HepG2 (cell line): Measurements from ENCODE around the gene GLUL. TPM values are rescaled to one million over a fixed set of nuclear protein-coding genes. Genes with fewer than 3 reads are reported as not detected.

Experiments
- ATAC-seq: fragments of 200-7000 bp; cut with Tn5 transposase; 3 replicates; pipeline ENCODE4 v1.9.1; 2020; ENCODE audit warnings: mild to moderate bottlenecking, moderate library complexity
- BruUV-seq: library from RNA; stranded (reverse); fragments of 400-500 nt; replicated peaks from 2 replicates; lab custom pipeline; 2021; lab: Mats Ljungman, UMichigan
- CTCF ChIA-PET: fragments of 300-600 bp; formaldehyde crosslinking; extraction: SDS; loops from one replicate; lab custom pipeline; 2021; ENCODE audit warnings: low total read pairs, inconsistent platforms, low intra/inter-chr PET ratio; lab: Yijun Ruan, JAX
- POLR2A ChIA-PET: fragments of 350-600 bp; sonication (Branson Sonifier 250); formaldehyde crosslinking; loops from one replicate; lab custom pipeline; 2020; ENCODE audit warnings: antibody characterized with exemption, inconsistent platforms; lab: Yijun Ruan, JAX
- DNase-seq: peaks from one replicate; pipeline ENCODE4 v3.0.0-alpha.2; 2015; ENCODE audit warnings: low spot score
- FAIRE-seq: peaks from 3 replicates; lab custom pipeline; 2011; peaks lifted over from hg19 to GRCh38; lab: Jason Lieb, UNC
- H2AFZ ChIP-seq: one replicate; pipeline ENCODE4 v1.6.1; 2011; ENCODE audit warnings: low read length, inconsistent platforms
- H3K27ac ChIP-seq: fragments of 300-600 bp; 3 replicates; pipeline ENCODE4 v1.8.0; 2011; ENCODE audit warnings: mixed run types, mild to moderate bottlenecking, mixed read lengths, low read length, inconsistent platforms; ENCODE audit not compliant: insufficient read depth; ENCODE audit errors: extremely low read length
- H3K27me3 ChIP-seq, 2 experiments: fragments of 200-600 bp in 1 of 2; 2 replicates in 1 of 2; 3 replicates in 1 of 2; pipeline versions ENCODE4 v1.6.0 to v1.8.0; 2011; ENCODE audit warnings: low read length in 2 of 2, mild to moderate bottlenecking in 2 of 2, moderate library complexity in 2 of 2, inconsistent platforms in 1 of 2; ENCODE audit not compliant: insufficient read depth in 2 of 2, control insufficient read depth in 1 of 2
- H3K36me3 ChIP-seq, 2 experiments: fragments of 200-600 bp in 1 of 2; replicated peaks in 1 of 2; 2 replicates in 1 of 2; 3 replicates in 1 of 2; pipeline versions ENCODE4 v1.5.1 to v1.8.0; 2011; ENCODE audit warnings: low read length in 2 of 2, inconsistent platforms in 1 of 2; ENCODE audit not compliant: insufficient read depth in 2 of 2, control insufficient read depth in 1 of 2
- H3K4me1 ChIP-seq: 2 replicates; pipeline ENCODE4 v1.5.1; 2012; ENCODE audit warnings: low read length, inconsistent platforms; ENCODE audit not compliant: insufficient read depth
- H3K4me2 ChIP-seq: 2 replicates; pipeline ENCODE4 v1.6.0; 2011; ENCODE audit warnings: low read depth, low read length, inconsistent platforms
- H3K4me3 ChIP-seq, 3 experiments: fragments of 200-600 bp in 1 of 3; sonication (generic), shearing (Covaris generic) in 1 of 3; replicated peaks in 1 of 3; 2 replicates each; pipeline ENCODE4 v1.5.1; 2011 to 2016; ENCODE audit warnings: low read length in 3 of 3, inconsistent platforms in 2 of 3, low read depth in 2 of 3, mild to moderate bottlenecking in 2 of 3, control low read depth in 1 of 3, mixed read lengths in 1 of 3; ENCODE audit not compliant: insufficient read depth in 1 of 3
- H3K79me2 ChIP-seq: one replicate; pipeline ENCODE4 v1.6.1; 2011; ENCODE audit warnings: low read length, inconsistent platforms; ENCODE audit not compliant: insufficient read depth
- H3K9ac ChIP-seq: 2 replicates; pipeline ENCODE4 v1.6.0; 2011; ENCODE audit warnings: mild to moderate bottlenecking, low read depth, low read length, inconsistent platforms; ENCODE audit not compliant: insufficient read depth
- H3K9me3 ChIP-seq: 2 replicates; pipeline ENCODE4 v1.5.1; 2012; ENCODE audit warnings: mild to moderate bottlenecking, low read length
- H4K20me1 ChIP-seq: 2 replicates; pipeline ENCODE4 v1.6.0; 2011; ENCODE audit warnings: inconsistent platforms, mild to moderate bottlenecking, low read length, moderate library complexity; ENCODE audit not compliant: insufficient read depth
- CREB1 ChIP-seq, 2 experiments: fragments of 450-650 bp in 1 of 2; IDR thresholded peaks; 2 replicates each; pipeline ENCODE4 v1.6.1; 2016 to 2017; ENCODE audit warnings: control low read depth in 1 of 2, mild to moderate bottlenecking in 1 of 2, missing compliant biosample characterization in 1 of 2, missing genetic modification characterization in 1 of 2
- DNMT3B ChIP-seq: conservative IDR thresholded peaks from 2 replicates; pipeline ENCODE4 v1.6.1; 2016; ENCODE audit warnings: missing biosample characterization, control low read depth
- GPN1 ChIP-seq: sonication (generic); formaldehyde crosslinking; IDR thresholded peaks from 2 replicates; pipeline ENCODE4 v1.5.1; 2020; ENCODE audit warnings: missing genetic modification reagents, borderline replicate concordance
- GTF3A ChIP-seq: sonication (generic); formaldehyde crosslinking; conservative IDR thresholded peaks from 2 replicates; pipeline ENCODE4 v1.4.0; 2020; ENCODE audit warnings: mild to moderate bottlenecking, missing genetic modification reagents
- MEIS2 ChIP-seq: sonication (generic); formaldehyde crosslinking; IDR thresholded peaks from 2 replicates; pipeline ENCODE4 v1.9.0; 2021; ENCODE audit warnings: mild to moderate bottlenecking, missing genetic modification reagents
- RFXAP ChIP-seq: sonication (generic); formaldehyde crosslinking; IDR thresholded peaks from 2 replicates; pipeline ENCODE4 v1.4.0; 2020; ENCODE audit warnings: missing genetic modification reagents, borderline replicate concordance
- SOX13 ChIP-seq, 3 experiments: fragments of 450-650 bp in 1 of 3; sonication (generic) in 1 of 3; formaldehyde crosslinking in 1 of 3; IDR thresholded peaks in 2 of 3; conservative IDR thresholded peaks in 1 of 3; 2 replicates each; pipeline versions ENCODE4 v1.5.0 to v1.6.1; 2016 to 2020; ENCODE audit warnings: antibody characterized with exemption in 1 of 3, mild to moderate bottlenecking in 1 of 3, missing compliant biosample characterization in 1 of 3, missing genetic modification reagents in 1 of 3, moderate library complexity in 1 of 3
- TOPORS ChIP-seq: sonication (generic); formaldehyde crosslinking; IDR thresholded peaks from 2 replicates; pipeline ENCODE4 v1.8.0; 2023; ENCODE audit warnings: mild to moderate bottlenecking, missing genetic modification reagents
- ZBTB1 ChIP-seq: sonication (generic); formaldehyde crosslinking; IDR thresholded peaks from 2 replicates; pipeline ENCODE4 v1.4.0; 2020; ENCODE audit warnings: missing genetic modification reagents, borderline replicate concordance
- ZNF496 ChIP-seq: sonication (generic); formaldehyde crosslinking; IDR thresholded peaks from 2 replicates; pipeline ENCODE4 v1.8.1; 2023; ENCODE audit warnings: mild to moderate bottlenecking, moderate library complexity, missing genetic modification reagents; ENCODE audit not compliant: insufficient replicate concordance
- ZNF724P ChIP-seq: sonication (generic); formaldehyde crosslinking; IDR thresholded peaks from 2 replicates; pipeline ENCODE4 v1.8.0; 2022; ENCODE audit warnings: missing genetic modification reagents, borderline replicate concordance
- ZNF83 ChIP-seq: sonication (generic); formaldehyde crosslinking; IDR thresholded peaks from 2 replicates; pipeline ENCODE4 v1.4.0; 2020; ENCODE audit warnings: missing genetic modification reagents, mild to moderate bottlenecking, borderline replicate concordance
- WGBS: methylation state at CpG from one replicate; pipeline ENCODE4 v1.1.6; 2017; ENCODE audit warnings: low lambda C conversion rate; 5-methylcytosine and 5-hydroxymethylcytosine counted together
- in situ Hi-C: cut with HindIII; loops from 2 replicates; pipeline ENCODE4 v1.10.0; 2017; ENCODE audit warnings: low pct_unique_long_range_greater_than_20kb; ENCODE audit not compliant: extremely low pct_ligation_motif_present
- intact Hi-C: fragments of 100-400 bp; cut with micrococcal nuclease; formaldehyde crosslinking; loops from one replicate; pipeline ENCODE4 v1.10.0; 2022; ENCODE audit not compliant: unreplicated experiment
- polyA plus RNA-seq, 8 experiments: library from polyadenylated mRNA; depleted of rRNA in 3 of 8; stranded (reverse) in 7 of 8; unstranded in 1 of 8; fragments of >200 nt; fragmentation: Illumina TruSeq in 4 of 8; extraction: Trizol in 4 of 8; gene quantifications; 2 replicates each; pipeline versions ENCODE4 v1.2.1 to v1.2.3, GENCODE V29; 2011 to 2016; ENCODE audit warnings: low read depth in 4 of 8, missing spikeins in 1 of 8, mixed read lengths in 1 of 8; ENCODE audit not compliant: insufficient read depth in 1 of 8
- total RNA-seq, 5 experiments: library from RNA; depleted of rRNA; stranded (reverse); fragments of >200 nt; fragmentation: Illumina TruSeq; extraction: Trizol; gene quantifications; 2 replicates each; pipeline ENCODE4 v1.2.3, GENCODE V29; 2016; ENCODE audit warnings: low read depth in 1 of 5
- TF ChIP-seq, protein P1 (sequence below): sonication (generic); formaldehyde crosslinking; IDR thresholded peaks from 2 replicates; pipeline ENCODE4 v1.8.0; 2022; ENCODE audit warnings: mild to moderate bottlenecking, missing genetic modification reagents
- TF ChIP-seq, protein P2 (sequence below): conservative IDR thresholded peaks from 2 replicates; pipeline ENCODE4 v1.6.1; 2018; ENCODE audit warnings: missing genetic modification reagents
- TF ChIP-seq, protein P3 (sequence below): sonication (generic); formaldehyde crosslinking; IDR thresholded peaks from 2 replicates; pipeline ENCODE4 v1.4.0; 2020; ENCODE audit warnings: missing genetic modification reagents, borderline replicate concordance

Gene GLUL
- total and polyA plus RNA-seq, 2 of the 13 experiments (the other 11 are each of a cell fraction or from before 2014, with no cell fraction given): 423 to 827 TPM

DNA sequence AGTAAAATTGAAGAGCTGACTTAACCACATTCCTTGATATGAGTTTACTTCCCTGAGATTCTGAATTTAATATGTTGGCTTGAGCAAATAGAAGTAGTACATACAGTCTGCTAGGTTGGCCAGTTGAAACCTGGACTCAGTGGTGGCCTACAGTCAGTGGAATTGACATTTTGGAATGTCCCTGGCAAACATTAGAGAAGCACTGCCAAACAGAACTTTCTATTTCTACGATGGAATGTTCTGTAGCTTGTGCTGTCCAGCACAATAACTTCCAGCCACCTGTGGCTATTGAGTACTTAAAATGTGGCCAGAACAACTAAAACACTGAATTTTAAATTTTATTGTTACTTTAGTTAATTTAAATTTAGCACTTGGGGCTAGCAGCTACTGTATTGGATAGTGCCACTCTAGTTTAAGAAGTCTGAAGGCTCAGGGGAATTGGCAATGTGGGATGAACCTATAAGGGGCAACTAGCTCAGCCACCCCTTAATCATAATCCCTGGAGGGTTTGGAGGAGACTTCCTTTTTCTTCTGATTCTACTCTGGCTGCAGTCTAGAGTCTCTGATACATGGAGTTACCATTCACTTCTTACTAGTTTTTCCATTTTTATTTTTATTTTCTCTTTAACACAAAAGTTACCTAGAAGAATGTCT is 19.2 kb upstream of the GLUL start:
- DNase-seq: no peak
- no peak overlapping the region for H3K9ac ChIP-seq
- in situ Hi-C loops: no loop called here
- peaks cover 17% of the 10 kb centered on the region for H3K4me1 ChIP-seq
- no peak overlapping the region for H3K4me2 ChIP-seq
- no TSS peak for BruUV-seq
- peaks cover 5% of the 10 kb centered on the region for H3K9me3 ChIP-seq
- POLR2A ChIA-PET: no interaction called here
- FAIRE-seq: no peak
- no peaks in the 10 kb centered on the region for H3K79me2 ChIP-seq
- no peak overlapping the region for H3K27ac ChIP-seq
- CTCF ChIA-PET: no interaction called here
- H3K36me3 ChIP-seq: no peaks in the 10 kb centered on the region
- ATAC-seq: no peak
- peaks cover 0 to 5% of the 10 kb centered on the region in 2 experiments; a peak in 1 of 5 replicates for H3K27me3 ChIP-seq
- H4K20me1 ChIP-seq: no peaks in the 10 kb centered on the region
- intact Hi-C loops: no loop called here
- H3K4me3 ChIP-seq: no peak overlapping the region
- 0% methylated on average over 1 of the region's 1 CpG for WGBS
- no peak overlapping the region for H2AFZ ChIP-seq
- TF ChIP-seq ZNF83: no peak
- TF ChIP-seq GPN1 (CRISPR knock-in tag): no peak
- TF ChIP-seq, protein P1, sequence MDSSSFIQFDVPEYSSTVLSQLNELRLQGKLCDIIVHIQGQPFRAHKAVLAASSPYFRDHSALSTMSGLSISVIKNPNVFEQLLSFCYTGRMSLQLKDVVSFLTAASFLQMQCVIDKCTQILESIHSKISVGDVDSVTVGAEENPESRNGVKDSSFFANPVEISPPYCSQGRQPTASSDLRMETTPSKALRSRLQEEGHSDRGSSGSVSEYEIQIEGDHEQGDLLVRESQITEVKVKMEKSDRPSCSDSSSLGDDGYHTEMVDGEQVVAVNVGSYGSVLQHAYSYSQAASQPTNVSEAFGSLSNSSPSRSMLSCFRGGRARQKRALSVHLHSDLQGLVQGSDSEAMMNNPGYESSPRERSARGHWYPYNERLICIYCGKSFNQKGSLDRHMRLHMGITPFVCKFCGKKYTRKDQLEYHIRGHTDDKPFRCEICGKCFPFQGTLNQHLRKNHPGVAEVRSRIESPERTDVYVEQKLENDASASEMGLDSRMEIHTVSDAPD (CRISPR knock-in tag): no peak
- no peak for TF ChIP-seq RFXAP (CRISPR knock-in tag)
- TF ChIP-seq CREB1 (IDR thresholded peaks at IDR 0.05): no peak
- no peak for TF ChIP-seq CREB1 (CRISPR knock-in tag; IDR thresholded peaks at IDR 0.05)
- TF ChIP-seq, protein P2, sequence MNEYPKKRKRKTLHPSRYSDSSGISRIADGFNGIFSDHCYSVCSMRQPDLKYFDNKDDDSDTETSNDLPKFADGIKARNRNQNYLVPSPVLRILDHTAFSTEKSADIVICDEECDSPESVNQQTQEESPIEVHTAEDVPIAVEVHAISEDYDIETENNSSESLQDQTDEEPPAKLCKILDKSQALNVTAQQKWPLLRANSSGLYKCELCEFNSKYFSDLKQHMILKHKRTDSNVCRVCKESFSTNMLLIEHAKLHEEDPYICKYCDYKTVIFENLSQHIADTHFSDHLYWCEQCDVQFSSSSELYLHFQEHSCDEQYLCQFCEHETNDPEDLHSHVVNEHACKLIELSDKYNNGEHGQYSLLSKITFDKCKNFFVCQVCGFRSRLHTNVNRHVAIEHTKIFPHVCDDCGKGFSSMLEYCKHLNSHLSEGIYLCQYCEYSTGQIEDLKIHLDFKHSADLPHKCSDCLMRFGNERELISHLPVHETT (CRISPR knock-in tag): no peak
- TF ChIP-seq SOX13 (IDR thresholded peaks at IDR 0.05): no peak
- TF ChIP-seq SOX13 (CRISPR knock-in tag; conservative IDR thresholded peaks at IDR 0.05 in 1 of 2, IDR thresholded peaks at IDR 0.05 in 1 of 2): no peak
- TF ChIP-seq MEIS2 (CRISPR knock-in tag): no peak
- no peak for TF ChIP-seq ZBTB1 (CRISPR knock-in tag)
- no peak for TF ChIP-seq TOPORS (CRISPR knock-in tag)
- no peak for TF ChIP-seq GTF3A
- TF ChIP-seq ZNF724P (CRISPR knock-in tag): no peak
- no peak for TF ChIP-seq ZNF496 (CRISPR knock-in tag)
- no peak for TF ChIP-seq DNMT3B
- TF ChIP-seq, protein P3, sequence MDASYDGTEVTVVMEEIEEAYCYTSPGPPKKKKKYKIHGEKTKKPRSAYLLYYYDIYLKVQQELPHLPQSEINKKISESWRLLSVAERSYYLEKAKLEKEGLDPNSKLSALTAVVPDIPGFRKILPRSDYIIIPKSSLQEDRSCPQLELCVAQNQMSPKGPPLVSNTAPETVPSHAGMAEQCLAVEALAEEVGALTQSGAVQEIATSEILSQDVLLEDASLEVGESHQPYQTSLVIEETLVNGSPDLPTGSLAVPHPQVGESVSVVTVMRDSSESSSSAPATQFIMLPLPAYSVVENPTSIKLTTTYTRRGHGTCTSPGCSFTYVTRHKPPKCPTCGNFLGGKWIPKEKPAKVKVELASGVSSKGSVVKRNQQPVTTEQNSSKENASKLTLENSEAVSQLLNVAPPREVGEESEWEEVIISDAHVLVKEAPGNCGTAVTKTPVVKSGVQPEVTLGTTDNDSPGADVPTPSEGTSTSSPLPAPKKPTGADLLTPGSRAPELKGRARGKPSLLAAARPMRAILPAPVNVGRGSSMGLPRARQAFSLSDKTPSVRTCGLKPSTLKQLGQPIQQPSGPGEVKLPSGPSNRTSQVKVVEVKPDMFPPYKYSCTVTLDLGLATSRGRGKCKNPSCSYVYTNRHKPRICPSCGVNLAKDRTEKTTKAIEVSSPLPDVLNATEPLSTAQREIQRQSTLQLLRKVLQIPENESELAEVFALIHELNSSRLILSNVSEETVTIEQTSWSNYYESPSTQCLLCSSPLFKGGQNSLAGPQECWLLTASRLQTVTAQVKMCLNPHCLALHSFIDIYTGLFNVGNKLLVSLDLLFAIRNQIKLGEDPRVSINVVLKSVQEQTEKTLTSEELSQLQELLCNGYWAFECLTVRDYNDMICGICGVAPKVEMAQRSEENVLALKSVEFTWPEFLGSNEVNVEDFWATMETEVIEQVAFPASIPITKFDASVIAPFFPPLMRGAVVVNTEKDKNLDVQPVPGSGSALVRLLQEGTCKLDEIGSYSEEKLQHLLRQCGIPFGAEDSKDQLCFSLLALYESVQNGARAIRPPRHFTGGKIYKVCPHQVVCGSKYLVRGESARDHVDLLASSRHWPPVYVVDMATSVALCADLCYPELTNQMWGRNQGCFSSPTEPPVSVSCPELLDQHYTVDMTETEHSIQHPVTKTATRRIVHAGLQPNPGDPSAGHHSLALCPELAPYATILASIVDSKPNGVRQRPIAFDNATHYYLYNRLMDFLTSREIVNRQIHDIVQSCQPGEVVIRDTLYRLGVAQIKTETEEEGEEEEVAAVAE (CRISPR knock-in tag): no peak
